Right lobe of liver (tissue), 6 donors: ENCODE data around the gene ANAPC7. TPM values are rescaled to one million over a fixed set of nuclear protein-coding genes. Genes with fewer than 3 reads are reported as not detected.
"Not testable (repeated sequence)": the region's sequence is repeated elsewhere in the genome, so short reads cannot be mapped to it uniquely, and the experiment has no call there.

ENCODE experiments used
- ATAC-seq, 4 donors: fragments of 200-7000 bp; cut with Tn5 transposase; one replicate each; pipeline ENCODE4 v1.9.1; 2020; ENCODE audit warnings: mild to moderate bottlenecking in 4 of 4, moderate library complexity in 4 of 4
- DNase-seq, 3 donors: peaks; one replicate each; pipeline ENCODE4 v3.0.0-alpha.2; 2020
- H3K27ac ChIP-seq, 3 donors: fragments of 200-600 bp; one replicate each; pipeline ENCODE4 v1.8.0; 2022
- H3K27me3 ChIP-seq, 2 donors: fragments of 200-600 bp; one replicate each; pipeline ENCODE4 v1.8.0; 2022
- H3K36me3 ChIP-seq, 4 donors: fragments of 200-600 bp; sonication (generic) in 1 of 4; one replicate each; pipeline versions ENCODE4 v1.5.1 to v1.8.0; 2017 to 2022; ENCODE audit warnings: control low read depth in 1 of 4
- H3K4me1 ChIP-seq, 4 donors: fragments of 200-600 bp; sonication (generic) in 1 of 4; one replicate each; pipeline versions ENCODE4 v1.5.1 to v1.8.0; 2017 to 2022; ENCODE audit warnings: control low read depth in 1 of 4
- H3K4me3 ChIP-seq, 3 donors: fragments of 200-600 bp; one replicate each; pipeline ENCODE4 v1.8.0; 2022
- H3K9me3 ChIP-seq, 4 donors: fragments of 200-600 bp; sonication (generic) in 1 of 4; one replicate each; pipeline versions ENCODE4 v1.5.1 to v1.8.0; 2017 to 2022; ENCODE audit warnings: control low read depth in 1 of 4
- CTCF ChIP-seq, 4 donors: fragments of 200-600 bp in 3 of 4; fragments of 450-650 bp in 1 of 4; IDR thresholded peaks; one replicate each; pipeline versions ENCODE4 v1.5.1 to v1.8.0; 2016 to 2022; ENCODE audit warnings: antibody characterized with exemption in 4 of 4, mild to moderate bottlenecking in 2 of 4
- POLR2A ChIP-seq: fragments of 450-650 bp; IDR thresholded peaks from one replicate; pipeline ENCODE4 v1.6.1; 2017; ENCODE audit warnings: antibody characterized with exemption, mild to moderate bottlenecking
- WGBS: methylation state at CpG from one replicate; pipeline ENCODE4 v1.1.6; 2018; ENCODE audit warnings: low coverage, low lambda C conversion rate; ENCODE audit not compliant: insufficient coverage; ENCODE audit errors: missing lambda C conversion rate; 5-methylcytosine and 5-hydroxymethylcytosine counted together
- intact Hi-C, 2 donors: fragments of 100-400 bp; cut with DNase I; formaldehyde crosslinking; loops; one replicate each; pipeline versions ENCODE4 v1.11.2 to v1.14.1; 2022
- total RNA-seq, 6 experiments: library from RNA; depleted of rRNA in 2 of 6; stranded (reverse); fragments of >200 nt in 2 of 6; fragmentation: NEBNext Ultra II Directional in 3 of 6; extraction: Animal tissue kit (Norgen Biotek cat#: 25700) in 3 of 6; gene quantifications; one replicate each; pipeline versions ENCODE4 v1.1.0 to v1.2.4, GENCODE V29; 2016 to 2023
- donor health status: DM: no; HTN: yes; CAD: no.
- donor health status: DM: no; HTN: no; CAD: no.
- donor health status: DM: no; HTN: no; CAD: no.
- donor health status: DM: no; HTN: yes; CAD: no.
- donor health status: DM: no; HTN: yes; CAD: no.

ANAPC7 gene
- total RNA-seq, 6 experiments from 2014 or later: 14.6 to 22.8 (median 18.0) TPM

- Histone ChIP-seq H3K9me3 (no peaks in the 10 kb centered on the region), H3K27me3 (no peaks in the 10 kb centered on the region), H3K4me1 (no peaks in the 10 kb centered on the region), H3K36me3 (peaks cover 0 to under 1% (median 0%) of the 10 kb centered on the region in 4 donors), H3K27ac (no peak overlapping the region), H3K4me3 (no peak overlapping the region)
- 81% methylated on average over 3 of the region's 13 CpGs for WGBS
- ATAC-seq (peak; percentile 14 to 30 (median 20)), DNase-seq (no peak)
- intact Hi-C loops: no loop called here
- TF ChIP-seq CTCF (IDR thresholded peaks at IDR 0.05) (no peak), POLR2A (no peak)
Measured at GRCh38 chr12:110366321-110367142, 37.0 kb downstream of the ANAPC7 start.

GRCh38 chr12:110365489-110366320 lies 37.8 kb downstream of the ANAPC7 start:
- Histone ChIP-seq H3K27me3 (no peaks in the 10 kb centered on the region), H3K9me3 (no peaks in the 10 kb centered on the region), H3K4me1 (no peaks in the 10 kb centered on the region), H3K36me3 (no peaks in the 10 kb centered on the region), H3K4me3 (no peak overlapping the region), H3K27ac (no peak overlapping the region)
- intact Hi-C loops: no loop called here
- DNase-seq: no peak
- TF ChIP-seq CTCF (IDR thresholded peaks at IDR 0.05): no peak
- no peak for TF ChIP-seq POLR2A
- 79% methylated on average over 2 of the region's 7 CpGs for WGBS
- ATAC-seq: peak in 3 of 4 donors; percentile 24 to 34 (median 30)

GRCh38 chr12:110361216-110361615 lies 42.3 kb downstream of the ANAPC7 start:
- H3K36me3 ChIP-seq: no peaks in the 10 kb centered on the region
- no peaks in the 10 kb centered on the region for H3K27me3 ChIP-seq
- no peak overlapping the region for H3K4me3 ChIP-seq
- intact Hi-C loops: no loop called here
- peak overlapping the region in 1 of 3 donors; percentile 24 for H3K27ac ChIP-seq
- no peaks in the 10 kb centered on the region for H3K9me3 ChIP-seq
- no peak for TF ChIP-seq POLR2A
- no peak for TF ChIP-seq CTCF (IDR thresholded peaks at IDR 0.05)
- ATAC-seq (peak in 2 of 4 donors; percentile 38 to 68), DNase-seq (no peak)
- 67% methylated on average over 1 of the region's 1 CpG for WGBS
- H3K4me1 ChIP-seq: no peaks in the 10 kb centered on the region

- DNase-seq, ATAC-seq, H3K4me1 ChIP-seq, H3K36me3 ChIP-seq, H3K27ac ChIP-seq, H3K27me3 ChIP-seq, H3K4me3 ChIP-seq, intact Hi-C loops, H3K9me3 ChIP-seq: not testable (repeated sequence)
- TF ChIP-seq CTCF (IDR thresholded peaks at IDR 0.05): peak in 3 of 4 donors; percentile 13 to 18 (median 13)
- 78% methylated on average over 8 of the region's 8 CpGs for whole genome bisulfite sequencing
Measured at GRCh38 chr12:110358384-110359097, 45.0 kb downstream of the ANAPC7 start.
